Measurements from ENCODE around the gene SIRT7. TPM values are rescaled to one million over a fixed set of nuclear protein-coding genes. Genes with fewer than 3 reads are reported as not detected.

SIRT7 gene
- total RNA-seq, 4 donors from 2014 or later = 82.5 to 130 (median 112) TPM

DNA sequence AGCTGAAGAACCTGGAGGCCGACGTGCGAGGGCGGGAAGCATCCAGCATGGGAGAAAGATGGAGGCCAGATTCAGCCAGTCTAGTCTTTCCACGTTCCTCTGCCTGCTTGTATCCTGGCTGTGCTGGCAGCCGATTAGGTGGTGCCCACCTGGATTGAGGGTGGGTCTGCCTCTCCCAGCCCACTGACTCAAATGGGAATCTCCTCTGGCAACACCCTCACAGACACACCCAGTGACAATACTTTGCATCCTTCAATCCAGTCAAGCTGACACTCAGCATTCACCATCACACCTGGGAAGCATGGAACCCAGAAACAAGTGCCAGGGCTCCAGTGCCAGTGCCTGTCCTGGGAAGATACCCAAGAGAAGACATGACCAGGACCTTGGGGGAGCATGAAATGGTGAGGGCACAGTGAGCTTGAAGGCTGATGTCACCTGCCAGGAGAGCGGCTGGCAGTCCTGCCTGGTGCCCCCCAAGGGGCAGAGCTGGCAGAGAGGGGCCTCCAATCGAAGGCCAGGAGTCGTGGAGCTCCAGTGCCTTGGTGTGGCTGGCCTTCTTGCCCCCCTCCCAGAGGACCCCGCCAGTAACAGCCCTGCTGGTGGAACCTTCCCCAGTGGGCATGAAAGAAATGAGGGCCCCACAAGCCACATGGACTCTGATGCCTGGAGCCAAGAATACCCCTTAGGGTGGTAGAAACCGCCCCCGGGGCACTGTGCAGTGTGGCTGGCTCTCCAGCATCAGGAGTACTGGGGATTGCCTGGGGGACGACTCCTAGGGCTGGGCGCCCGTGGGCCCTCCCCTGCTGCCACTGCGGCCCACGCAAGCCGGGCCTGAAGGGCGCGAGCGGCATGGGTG, 16.6 kb downstream of the SIRT7 start:
- Histone ChIP-seq H3K4me1 (peaks cover 0 to 17% (median 7%) of the 10 kb centered on the region in 4 donors), H3K36me3 (peaks cover 0 to 62% (median 0%) of the 10 kb centered on the region in 3 donors), H3K9me3 (no peaks in the 10 kb centered on the region), H3K4me3 (peak overlapping the region in 3 of 4 donors; percentile 40 to 43 (median 41)), H3K27ac (no peak overlapping the region), H3K27me3 (no peaks in the 10 kb centered on the region)
- DNase-seq = peak in 1 of 3 donors; percentile 49
- TF ChIP-seq, protein P1, sequence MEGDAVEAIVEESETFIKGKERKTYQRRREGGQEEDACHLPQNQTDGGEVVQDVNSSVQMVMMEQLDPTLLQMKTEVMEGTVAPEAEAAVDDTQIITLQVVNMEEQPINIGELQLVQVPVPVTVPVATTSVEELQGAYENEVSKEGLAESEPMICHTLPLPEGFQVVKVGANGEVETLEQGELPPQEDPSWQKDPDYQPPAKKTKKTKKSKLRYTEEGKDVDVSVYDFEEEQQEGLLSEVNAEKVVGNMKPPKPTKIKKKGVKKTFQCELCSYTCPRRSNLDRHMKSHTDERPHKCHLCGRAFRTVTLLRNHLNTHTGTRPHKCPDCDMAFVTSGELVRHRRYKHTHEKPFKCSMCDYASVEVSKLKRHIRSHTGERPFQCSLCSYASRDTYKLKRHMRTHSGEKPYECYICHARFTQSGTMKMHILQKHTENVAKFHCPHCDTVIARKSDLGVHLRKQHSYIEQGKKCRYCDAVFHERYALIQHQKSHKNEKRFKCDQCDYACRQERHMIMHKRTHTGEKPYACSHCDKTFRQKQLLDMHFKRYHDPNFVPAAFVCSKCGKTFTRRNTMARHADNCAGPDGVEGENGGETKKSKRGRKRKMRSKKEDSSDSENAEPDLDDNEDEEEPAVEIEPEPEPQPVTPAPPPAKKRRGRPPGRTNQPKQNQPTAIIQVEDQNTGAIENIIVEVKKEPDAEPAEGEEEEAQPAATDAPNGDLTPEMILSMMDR (IDR thresholded peaks at IDR 0.05) = no peak
- no peak for TF ChIP-seq POLR2A (IDR thresholded peaks at IDR 0.05)

- no peaks in the 10 kb centered on the region for H3K27me3 ChIP-seq
- no peak overlapping the region for H3K4me3 ChIP-seq
- no peaks in the 10 kb centered on the region for H3K9me3 ChIP-seq
- no peak for DNase-seq
- no peak overlapping the region for H3K27ac ChIP-seq
- TF ChIP-seq, protein P1 (IDR thresholded peaks at IDR 0.05) = no peak
- TF ChIP-seq POLR2A (IDR thresholded peaks at IDR 0.05) = no peak
- H3K4me1 ChIP-seq = peaks cover 0 to 17% (median 7%) of the 10 kb centered on the region in 4 donors
- peaks cover 0 to 62% (median 0%) of the 10 kb centered on the region in 3 donors for H3K36me3 ChIP-seq
Observed at GRCh38 chr17:81900181-81900820, 17.7 kb downstream of the SIRT7 start.

- no peak for DNase-seq
- Histone ChIP-seq H3K4me3 (no peak overlapping the region), H3K27ac (no peak overlapping the region), H3K4me1 (peaks cover 0 to 17% (median 7%) of the 10 kb centered on the region in 4 donors), H3K9me3 (no peaks in the 10 kb centered on the region), H3K36me3 (peaks cover 0 to 65% (median 0%) of the 10 kb centered on the region in 3 donors), H3K27me3 (no peaks in the 10 kb centered on the region)
- TF ChIP-seq, protein P1 (IDR thresholded peaks at IDR 0.05) = no peak
- TF ChIP-seq POLR2A (IDR thresholded peaks at IDR 0.05) = no peak
Observed at GRCh38 chr17:81899514-81900166, 18.3 kb downstream of the SIRT7 start.

GRCh38 chr17:81898885-81899284, 19.1 kb downstream of the SIRT7 start:
- no peak overlapping the region for H3K4me3 ChIP-seq
- TF ChIP-seq POLR2A (IDR thresholded peaks at IDR 0.05) = no peak
- TF ChIP-seq, protein P1 (IDR thresholded peaks at IDR 0.05) = no peak
- H3K27me3 ChIP-seq = no peaks in the 10 kb centered on the region
- no peak overlapping the region for H3K27ac ChIP-seq
- H3K36me3 ChIP-seq = peaks cover 0 to 64% (median 0%) of the 10 kb centered on the region in 3 donors
- H3K9me3 ChIP-seq = no peaks in the 10 kb centered on the region
- H3K4me1 ChIP-seq = peaks cover 0 to 17% (median 7%) of the 10 kb centered on the region in 4 donors
- no peak for DNase-seq

GRCh38 chr17:81898029-81898866, 19.7 kb downstream of the SIRT7 start:
- H3K4me3 ChIP-seq = no peak overlapping the region
- no peak for DNase-seq
- no peak for TF ChIP-seq POLR2A (IDR thresholded peaks at IDR 0.05)
- TF ChIP-seq, protein P1 (IDR thresholded peaks at IDR 0.05) = no peak

More at GRCh38 chr17:81898029-81898866, 19.7 kb downstream of the SIRT7 start:
- Histone ChIP-seq H3K36me3 (peaks cover 0 to 64% (median 0%) of the 10 kb centered on the region in 3 donors), H3K4me1 (peaks cover 0 to 17% (median 7%) of the 10 kb centered on the region in 4 donors), H3K27me3 (no peaks in the 10 kb centered on the region), H3K9me3 (no peaks in the 10 kb centered on the region), H3K27ac (no peak overlapping the region)
